HFFc6 (cell line): ENCODE measurements around the gene LYST. TPM values are rescaled to one million over a fixed set of nuclear protein-coding genes. Genes with fewer than 3 reads are reported as not detected.
"Not testable (repeated sequence)": the region's sequence is repeated elsewhere in the genome, so short reads cannot be mapped to it uniquely, and the experiment has no call there.

Experiments
- DNase-seq: peaks from one replicate; pipeline ENCODE4 v3.0.0-alpha.2; 2018
- H3K27ac Mint-ChIP-seq: 2 replicates; pipeline ENCODE4 v1.8.0; 2020; ENCODE audit warnings: mild to moderate bottlenecking, mixed read lengths
- H3K27me3 Mint-ChIP-seq: 2 replicates; pipeline ENCODE4 v1.8.0; 2021; ENCODE audit warnings: mild to moderate bottlenecking, moderate library complexity, mixed read lengths; ENCODE audit not compliant: insufficient read depth
- H3K36me3 Mint-ChIP-seq: 2 replicates; pipeline ENCODE4 v1.8.0; 2021; ENCODE audit warnings: low read depth, mixed read lengths
- H3K4me1 Mint-ChIP-seq: 2 replicates; pipeline ENCODE4 v1.8.0; 2020; ENCODE audit warnings: low read depth, mixed read lengths
- H3K4me3 Mint-ChIP-seq: 2 replicates; pipeline ENCODE4 v1.8.0; 2020; ENCODE audit warnings: mild to moderate bottlenecking, moderate library complexity, mixed read lengths
- H3K9me3 Mint-ChIP-seq: 2 replicates; pipeline ENCODE4 v1.8.0; 2020; ENCODE audit warnings: mild to moderate bottlenecking, mixed read lengths
- total RNA-seq, 6 experiments: library from RNA; stranded (reverse); fragmentation: NEBNext Ultra II Directional; extraction: Animal tissue kit (Norgen Biotek cat#: 25700); gene quantifications; 2 replicates in 1 of 6; 3 replicates in 5 of 6; pipeline ENCODE4 v1.2.3, GENCODE V29; 2021
- TF ChIP-seq, protein P1 (sequence below): fragments of 200-600 bp; sonication (generic); IDR thresholded peaks from 2 replicates; pipeline ENCODE4 v1.5.0; 2021; ENCODE audit warnings: antibody characterized with exemption, mild to moderate bottlenecking

Gene LYST
- total RNA-seq, 6 experiments from 2014 or later, result 13.2 to 18.9 (median 15.4) TPM

DNA sequence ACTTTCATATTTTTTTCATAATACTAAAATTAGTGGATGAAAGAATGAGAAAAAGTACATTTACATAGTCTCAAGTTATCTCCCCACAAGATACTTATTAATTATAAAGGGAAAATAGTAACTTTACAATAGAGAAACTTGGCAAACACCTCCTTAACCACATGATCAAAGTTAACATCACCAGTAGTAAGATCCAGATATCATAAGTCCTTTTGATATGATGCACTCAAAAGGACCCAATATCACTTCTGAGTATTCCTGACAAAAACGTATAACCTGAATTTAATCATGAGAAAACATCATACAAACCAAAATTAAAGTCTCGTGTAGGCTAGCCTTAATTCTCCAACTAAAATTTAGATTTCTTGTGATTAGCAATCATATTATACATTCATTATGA is 67.4 kb downstream of the LYST start:
- no peak overlapping the region for H3K27ac Mint-ChIP-seq
- TF ChIP-seq, protein P1, sequence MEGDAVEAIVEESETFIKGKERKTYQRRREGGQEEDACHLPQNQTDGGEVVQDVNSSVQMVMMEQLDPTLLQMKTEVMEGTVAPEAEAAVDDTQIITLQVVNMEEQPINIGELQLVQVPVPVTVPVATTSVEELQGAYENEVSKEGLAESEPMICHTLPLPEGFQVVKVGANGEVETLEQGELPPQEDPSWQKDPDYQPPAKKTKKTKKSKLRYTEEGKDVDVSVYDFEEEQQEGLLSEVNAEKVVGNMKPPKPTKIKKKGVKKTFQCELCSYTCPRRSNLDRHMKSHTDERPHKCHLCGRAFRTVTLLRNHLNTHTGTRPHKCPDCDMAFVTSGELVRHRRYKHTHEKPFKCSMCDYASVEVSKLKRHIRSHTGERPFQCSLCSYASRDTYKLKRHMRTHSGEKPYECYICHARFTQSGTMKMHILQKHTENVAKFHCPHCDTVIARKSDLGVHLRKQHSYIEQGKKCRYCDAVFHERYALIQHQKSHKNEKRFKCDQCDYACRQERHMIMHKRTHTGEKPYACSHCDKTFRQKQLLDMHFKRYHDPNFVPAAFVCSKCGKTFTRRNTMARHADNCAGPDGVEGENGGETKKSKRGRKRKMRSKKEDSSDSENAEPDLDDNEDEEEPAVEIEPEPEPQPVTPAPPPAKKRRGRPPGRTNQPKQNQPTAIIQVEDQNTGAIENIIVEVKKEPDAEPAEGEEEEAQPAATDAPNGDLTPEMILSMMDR, result no peak
- H3K27me3 Mint-ChIP-seq, result no peaks in the 10 kb centered on the region
- H3K4me3 Mint-ChIP-seq, result no peak overlapping the region
- peaks cover 38% of the 10 kb centered on the region for H3K36me3 Mint-ChIP-seq
- H3K9me3 Mint-ChIP-seq, result no peaks in the 10 kb centered on the region
- no peak for DNase-seq
- H3K4me1 Mint-ChIP-seq, result peaks cover 4% of the 10 kb centered on the region; the same call in 1 of the 2 replicates

- Mint-ChIP-seq H3K36me3 (peaks cover 21% of the 10 kb centered on the region), H3K9me3 (no peaks in the 10 kb centered on the region), H3K27me3 (no peaks in the 10 kb centered on the region), H3K4me1 (peaks cover 34% of the 10 kb centered on the region), H3K27ac (peak overlapping the region; percentile 14; the same call in 1 of the 2 replicates), H3K4me3 (no peak overlapping the region)
- TF ChIP-seq, protein P1, result no peak
- no peak for DNase-seq
Measured at GRCh38 chr1:235791532-235792060, 75.1 kb downstream of the LYST start.

- no peaks in the 10 kb centered on the region for H3K27me3 Mint-ChIP-seq
- no peak for DNase-seq
- H3K9me3 Mint-ChIP-seq, result no peaks in the 10 kb centered on the region
- H3K27ac Mint-ChIP-seq, result 0 out of 2 replicates have a peak overlapping the region, but pooled peaks have one; percentile 53
- TF ChIP-seq, protein P1, result no peak
- H3K4me1 Mint-ChIP-seq, result peaks cover 34% of the 10 kb centered on the region
- H3K36me3 Mint-ChIP-seq, result peaks cover 13% of the 10 kb centered on the region
- no peak overlapping the region for H3K4me3 Mint-ChIP-seq
Measured at GRCh38 chr1:235790123-235790522, 76.6 kb downstream of the LYST start.

- peaks cover 28% of the 10 kb centered on the region for H3K4me1 Mint-ChIP-seq
- DNase-seq, H3K27me3 Mint-ChIP-seq, H3K9me3 Mint-ChIP-seq, H3K36me3 Mint-ChIP-seq, H3K4me3 Mint-ChIP-seq, H3K27ac Mint-ChIP-seq: not testable (repeated sequence)
Measured at GRCh38 chr1:235786227-235786898, 80.3 kb downstream of the LYST start.

DNA sequence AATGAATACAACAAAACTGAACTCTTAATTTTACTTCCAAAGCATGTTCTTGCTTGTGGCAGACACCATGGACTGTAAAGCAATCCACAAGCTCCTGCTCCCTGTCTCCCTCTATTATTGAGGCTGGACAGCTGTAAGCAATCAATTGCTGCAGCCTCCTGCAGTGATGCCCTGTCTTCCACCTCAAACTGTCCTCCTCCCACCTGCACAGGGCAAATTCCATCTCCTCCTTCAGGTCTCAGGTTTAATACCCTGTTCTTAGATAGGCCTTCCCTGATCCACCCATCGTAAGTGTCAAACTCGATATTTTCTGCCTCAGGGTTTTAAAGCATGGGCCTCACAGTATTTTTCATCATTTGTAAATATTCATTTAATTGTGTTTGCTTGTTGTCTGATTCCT is 81.8 kb downstream of the LYST start:
- DNase-seq, result no peak
- TF ChIP-seq, protein P1, result no peak

DNA sequence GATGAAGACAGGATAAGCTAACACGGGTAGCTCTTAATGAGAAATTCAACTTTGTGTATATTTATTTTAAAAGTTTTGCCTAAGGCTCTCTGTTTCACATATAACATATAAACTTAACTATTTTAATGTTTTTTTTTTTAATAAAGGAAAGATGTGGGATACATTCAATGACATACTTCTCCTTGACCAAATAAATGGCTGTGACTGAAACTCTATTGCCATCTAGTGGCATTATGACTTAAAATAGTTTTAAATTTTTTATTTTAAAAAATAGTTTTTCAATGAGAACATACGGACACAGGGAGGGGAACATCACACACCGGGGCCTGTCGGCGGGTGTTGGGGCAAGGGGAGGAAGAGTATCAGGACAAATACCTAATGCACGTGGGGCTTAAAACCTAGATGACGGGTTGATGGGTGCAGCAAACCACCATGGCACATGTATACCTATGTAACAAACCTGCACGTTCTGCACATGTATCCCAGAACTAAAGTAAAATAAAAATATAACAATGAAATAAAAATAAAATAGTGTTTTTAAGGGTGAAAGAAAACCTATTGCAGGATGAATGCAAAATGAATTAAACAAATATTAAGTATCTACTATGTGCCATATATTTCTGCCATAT is 83.4 kb downstream of the LYST start:
- peak; percentile 64 for DNase-seq
- H3K9me3 Mint-ChIP-seq, result no peaks in the 10 kb centered on the region
- peaks cover 20% of the 10 kb centered on the region for H3K4me1 Mint-ChIP-seq
- TF ChIP-seq, protein P1, result peak; percentile 85
- H3K36me3 Mint-ChIP-seq, result 0 out of 2 replicates have a peak, but pooled peaks cover 6% of the 10 kb centered on the region
- no peaks in the 10 kb centered on the region for H3K27me3 Mint-ChIP-seq
- no peak overlapping the region for H3K4me3 Mint-ChIP-seq
- peak overlapping the region; percentile 75 for H3K27ac Mint-ChIP-seq

More for the DNA sequence above, 81.8 kb downstream of the LYST start:
- Mint-ChIP-seq H3K27me3 (no peaks in the 10 kb centered on the region), H3K9me3 (no peaks in the 10 kb centered on the region), H3K27ac (no peak overlapping the region), H3K4me3 (no peak overlapping the region), H3K36me3 (no peaks in the 10 kb centered on the region), H3K4me1 (peaks cover 20% of the 10 kb centered on the region)
